Nephron (organoid): Measurements from ENCODE around the gene MICA.
"Not testable (repeated sequence)": the region's sequence is repeated elsewhere in the genome, so short reads cannot be mapped to it uniquely, and the experiment has no call there.

Source experiments
- H3K27ac Mint-ChIP-seq, 3 experiments: 2 replicates each; pipeline ENCODE4 v1.8.0; 2020; ENCODE audit warnings: mixed read lengths in 3 of 3, mild to moderate bottlenecking in 2 of 3, moderate library complexity in 1 of 3
- H3K27me3 Mint-ChIP-seq: 2 replicates; pipeline ENCODE4 v1.8.0; 2021; ENCODE audit warnings: low read depth, mild to moderate bottlenecking, moderate library complexity, mixed read lengths
- H3K36me3 Mint-ChIP-seq: 2 replicates; pipeline ENCODE4 v1.8.0; 2020; ENCODE audit warnings: low read depth, mixed read lengths
- H3K4me1 Mint-ChIP-seq: 2 replicates; pipeline ENCODE4 v1.8.0; 2020; ENCODE audit warnings: mixed read lengths
- H3K4me3 Mint-ChIP-seq, 3 experiments: 2 replicates each; pipeline ENCODE4 v1.8.0; 2020; ENCODE audit warnings: mild to moderate bottlenecking in 3 of 3, mixed read lengths in 3 of 3, moderate library complexity in 2 of 3
- H3K9me3 Mint-ChIP-seq: 2 replicates; pipeline ENCODE4 v1.8.0; 2020; ENCODE audit warnings: mixed read lengths
- CTCF ChIP-seq, 3 experiments: fragments of 200-600 bp; sonication (generic); IDR thresholded peaks; one replicate each; pipeline ENCODE4 v1.5.0; 2021; ENCODE audit warnings: antibody characterized with exemption in 3 of 3; ENCODE audit not compliant: unreplicated experiment in 3 of 3

MICA gene

GRCh38 chr6:31365864-31366263 lies 37.5 kb upstream of the MICA start:
- no peak overlapping the region for H3K4me3 Mint-ChIP-seq
- H3K27ac Mint-ChIP-seq = no peak overlapping the region
- H3K9me3 Mint-ChIP-seq = peaks cover 4% of the 10 kb centered on the region
- TF ChIP-seq CTCF (IDR thresholded peaks at IDR 0.05; ENCODE audit: unreplicated experiment in 3 of 3) = no peak
- no peaks in the 10 kb centered on the region for H3K4me1 Mint-ChIP-seq
- no peaks in the 10 kb centered on the region for H3K36me3 Mint-ChIP-seq
- peaks cover 96% of the 10 kb centered on the region for H3K27me3 Mint-ChIP-seq

GRCh38 chr6:31366693-31367470 lies 36.5 kb upstream of the MICA start:
- Mint-ChIP-seq H3K36me3 (no peaks in the 10 kb centered on the region), H3K4me1 (no peaks in the 10 kb centered on the region), H3K4me3 (no peak overlapping the region), H3K9me3 (peaks cover 3% of the 10 kb centered on the region), H3K27ac (no peak overlapping the region), H3K27me3 (peaks cover 89% of the 10 kb centered on the region)
- TF ChIP-seq CTCF (IDR thresholded peaks at IDR 0.05; ENCODE audit: unreplicated experiment in 3 of 3) = peak; percentile 85 to 90 (median 89)

GRCh38 chr6:31368461-31368860 lies 34.9 kb upstream of the MICA start:
- H3K36me3 Mint-ChIP-seq = no peaks in the 10 kb centered on the region
- peaks cover 8% of the 10 kb centered on the region for H3K9me3 Mint-ChIP-seq
- H3K27me3 Mint-ChIP-seq = peaks cover 87% of the 10 kb centered on the region
- no peak overlapping the region for H3K4me3 Mint-ChIP-seq
- no peak for TF ChIP-seq CTCF (IDR thresholded peaks at IDR 0.05; ENCODE audit: unreplicated experiment in 3 of 3)
- H3K4me1 Mint-ChIP-seq = no peaks in the 10 kb centered on the region
- no peak overlapping the region for H3K27ac Mint-ChIP-seq

GRCh38 chr6:31374118-31374517 lies 29.3 kb upstream of the MICA start:
- H3K36me3 Mint-ChIP-seq, H3K9me3 Mint-ChIP-seq, H3K27ac Mint-ChIP-seq, H3K4me1 Mint-ChIP-seq, H3K4me3 Mint-ChIP-seq: not testable (repeated sequence)
- peaks cover 38% of the 10 kb centered on the region for H3K27me3 Mint-ChIP-seq

GRCh38 chr6:31375699-31376098 lies 27.7 kb upstream of the MICA start:
- no peaks in the 10 kb centered on the region for H3K4me1 Mint-ChIP-seq
- no peaks in the 10 kb centered on the region for H3K36me3 Mint-ChIP-seq
- H3K4me3 Mint-ChIP-seq = no peak overlapping the region

GRCh38 chr6:31377029-31377428 lies 26.4 kb upstream of the MICA start:
- no peak for TF ChIP-seq CTCF (IDR thresholded peaks at IDR 0.05; ENCODE audit: unreplicated experiment in 3 of 3)
- Mint-ChIP-seq H3K27ac (no peak overlapping the region), H3K4me3 (no peak overlapping the region), H3K36me3 (no peaks in the 10 kb centered on the region), H3K9me3 (peaks cover 3% of the 10 kb centered on the region), H3K4me1 (no peaks in the 10 kb centered on the region), H3K27me3 (peaks cover 27% of the 10 kb centered on the region)

More at GRCh38 chr6:31375699-31376098, 27.7 kb upstream of the MICA start:
- H3K27ac Mint-ChIP-seq = no peak overlapping the region
- peaks cover 27% of the 10 kb centered on the region for H3K27me3 Mint-ChIP-seq
- no peak for TF ChIP-seq CTCF (IDR thresholded peaks at IDR 0.05; ENCODE audit: unreplicated experiment in 3 of 3)
- peaks cover 5% of the 10 kb centered on the region for H3K9me3 Mint-ChIP-seq
